HG03521 (cell line): ENCODE data around the gene CFAP97D1.

Experiments used
- ATAC-seq: cut with Tn5 transposase; IDR thresholded peaks from one replicate; pipeline ENCODE4 v1.9.1; 2021; ENCODE audit warnings: mild to moderate bottlenecking, moderate library complexity; ENCODE audit not compliant: unreplicated experiment

The CFAP97D1 gene

GRCh38 chr17:43823350-43824084 is 43.3 kb downstream of the CFAP97D1 start:
- ATAC-seq: no peak

- no peak for ATAC-seq
Observed at GRCh38 chr17:43825567-43825966, 45.3 kb downstream of the CFAP97D1 start.

- ATAC-seq: no peak
Observed at GRCh38 chr17:43826206-43826605, 46.0 kb downstream of the CFAP97D1 start.

- ATAC-seq: no peak
Observed at GRCh38 chr17:43827596-43827995, 47.4 kb downstream of the CFAP97D1 start.

DNA sequence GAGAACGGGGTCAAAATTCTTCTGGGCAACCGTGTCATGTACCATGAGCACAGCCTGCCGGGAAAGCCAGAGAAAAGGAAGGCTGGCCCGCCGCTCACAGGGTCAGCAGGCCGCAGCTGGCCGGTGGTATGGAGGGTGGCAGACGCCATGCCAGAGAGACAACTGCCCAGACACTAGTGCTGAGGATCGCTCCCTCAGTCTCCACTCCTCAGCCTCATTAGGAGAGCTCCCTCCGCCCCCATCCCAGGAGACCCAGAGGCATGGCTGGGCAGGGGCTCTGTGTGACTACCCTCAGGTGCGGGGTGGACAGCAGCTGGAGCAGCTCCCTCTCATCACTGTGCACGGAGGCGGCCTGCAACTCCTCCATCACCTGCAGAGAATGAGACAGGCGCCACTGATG is 49.5 kb downstream of the CFAP97D1 start:
- ATAC-seq: no peak

DNA sequence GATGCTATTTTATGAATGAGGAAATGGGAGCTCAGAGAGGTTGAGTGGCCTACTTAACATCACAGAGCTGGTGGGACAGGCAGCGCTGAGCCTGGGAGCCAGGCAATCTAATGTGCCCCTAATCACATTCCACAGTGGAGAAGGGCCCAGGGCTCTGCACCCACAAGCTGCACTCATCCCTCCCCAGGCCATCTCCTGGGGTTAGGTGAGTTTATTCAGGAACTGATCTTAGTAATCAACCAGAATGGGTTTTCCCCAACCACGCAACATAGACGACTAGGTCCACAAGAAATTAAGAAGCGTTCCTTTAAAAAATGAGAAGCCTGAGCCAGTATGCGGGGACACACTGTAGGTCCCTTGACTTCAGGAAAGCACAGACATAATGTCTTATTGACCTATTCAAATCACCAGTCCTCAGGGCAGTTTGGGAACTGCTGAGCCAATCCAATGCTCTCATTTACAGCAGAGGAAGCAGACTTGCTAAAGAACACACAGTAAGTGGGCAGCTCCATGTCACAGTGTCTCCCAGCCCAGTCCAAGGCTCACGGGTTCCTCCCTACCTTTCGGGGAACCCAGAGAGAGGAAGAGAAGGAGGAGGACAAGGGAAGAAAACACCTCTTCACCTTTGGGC is 50.4 kb downstream of the CFAP97D1 start:
- no peak for ATAC-seq

GRCh38 chr17:43831633-43832032 is 51.4 kb downstream of the CFAP97D1 start:
- no peak for ATAC-seq

DNA sequence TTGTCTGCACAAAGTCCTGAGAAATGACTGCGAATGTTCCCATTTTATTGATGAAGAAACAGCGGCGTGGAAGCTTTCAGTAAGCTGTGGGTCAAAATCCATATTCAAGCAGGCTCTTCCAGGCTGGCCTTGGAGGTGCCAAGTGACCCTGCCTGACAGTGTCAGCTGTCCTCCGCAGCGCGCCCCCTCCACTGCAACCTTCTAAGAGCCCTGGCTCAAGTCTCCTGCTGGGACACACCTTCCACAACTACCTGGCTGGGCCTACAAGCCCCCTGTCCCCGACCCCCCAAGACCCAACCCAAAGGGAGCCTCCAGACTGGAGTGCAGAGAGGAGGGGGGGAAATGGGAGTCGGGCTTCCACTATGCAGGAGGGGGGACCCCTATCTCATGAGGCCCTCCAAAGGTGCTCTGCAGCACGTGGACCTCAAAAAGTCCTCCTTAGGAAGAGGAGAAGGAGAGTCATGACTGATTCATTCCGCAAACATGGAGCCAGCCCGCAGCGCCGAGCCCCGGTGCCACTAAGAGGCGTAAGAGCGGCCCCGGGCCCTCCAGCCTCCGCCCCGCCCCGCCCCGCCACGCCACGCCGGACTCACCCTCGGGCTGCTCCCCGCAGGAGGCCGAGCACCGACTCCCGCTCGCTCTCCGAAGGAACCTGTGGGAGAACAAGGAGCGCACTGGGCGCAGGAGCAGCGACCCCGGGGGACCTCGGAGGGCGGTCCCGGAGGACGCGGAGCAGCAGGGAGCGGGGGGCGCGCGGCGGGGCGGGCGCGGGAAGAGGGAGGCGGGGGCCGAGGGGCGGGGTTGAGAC is 52.1 kb downstream of the CFAP97D1 start:
- ATAC-seq: no peak

GRCh38 chr17:43832976-43833829 is 53.0 kb downstream of the CFAP97D1 start, which contains the start of gene MPP3:
Gene MPP3, minus strand, starts transcription at chr17:43833146. Its CDS starts 1,240 bp downstream, at chr17:43831906.
- no peak for ATAC-seq

- ATAC-seq: no peak
Observed at GRCh38 chr17:43834106-43834505, 53.9 kb downstream of the CFAP97D1 start.
